CD4-positive, alpha-beta T cell (primary cell): Measurements from ENCODE around the gene NOVA1. TPM values are rescaled to one million over a fixed set of nuclear protein-coding genes. Genes with fewer than 3 reads are reported as not detected.

Experiments used
- ATAC-seq: fragments of 200-7000 bp; cut with Tn5 transposase; one replicate; pipeline ENCODE4 v1.10.0; 2022; ENCODE audit warnings: mild to moderate bottlenecking; ENCODE audit not compliant: poor library complexity
- CTCF ChIA-PET: fragments of 350-600 bp; sonication (Branson Sonifier 250); formaldehyde crosslinking; loops from one replicate; lab custom pipeline; 2021; ENCODE audit warnings: antibody characterized with exemption, inconsistent platforms; lab: Charles Lee
- POLR2A ChIA-PET: fragments of 350-600 bp; sonication (Branson Sonifier 250); formaldehyde crosslinking; loops from one replicate; lab custom pipeline; 2021; ENCODE audit warnings: antibody characterized with exemption, inconsistent platforms; lab: Charles Lee
- DNase-seq, 14 experiments: peaks; one replicate each; pipeline ENCODE4 v3.0.0-alpha.2; 2013 to 2020; ENCODE audit warnings: mixed read lengths in 2 of 14
- H3K27ac ChIP-seq, 2 donors: one replicate each; pipeline versions ENCODE4 v1.5.1 to v1.7.0; 2013; ENCODE audit warnings: low read length in 2 of 2, low read depth in 1 of 2, mild to moderate bottlenecking in 1 of 2
- H3K27me3 ChIP-seq, 2 experiments: 1 replicate in 1 of 2; 2 replicates in 1 of 2; pipeline versions ENCODE4 v1.6.1 to v1.7.0; 2013; ENCODE audit warnings: low read length in 2 of 2, control low read depth in 1 of 2, mild to moderate bottlenecking in 1 of 2, moderate library complexity in 1 of 2; ENCODE audit not compliant: insufficient read depth in 2 of 2, control insufficient read depth in 1 of 2
- H3K36me3 ChIP-seq: one replicate; pipeline ENCODE4 v1.6.1; 2013; ENCODE audit warnings: low read length, control low read depth; ENCODE audit not compliant: insufficient read depth
- H3K4me1 ChIP-seq: one replicate; pipeline ENCODE4 v1.6.1; 2013; ENCODE audit warnings: low read length, control low read depth; ENCODE audit not compliant: insufficient read depth
- H3K4me3 ChIP-seq: one replicate; pipeline ENCODE4 v1.5.1; 2013; ENCODE audit warnings: mild to moderate bottlenecking, low read length, moderate library complexity
- H3K9me3 ChIP-seq, 2 experiments: 1 replicate in 1 of 2; 2 replicates in 1 of 2; pipeline versions ENCODE4 v1.6.1 to v1.7.0; 2013; ENCODE audit warnings: low read length in 2 of 2, mild to moderate bottlenecking in 2 of 2, control low read depth in 1 of 2, moderate library complexity in 1 of 2; ENCODE audit not compliant: control insufficient read depth in 1 of 2, insufficient read depth in 1 of 2
- H3K27ac Mint-ChIP-seq: one replicate; pipeline ENCODE4 v1.8.0; 2020; ENCODE audit warnings: mixed read lengths
- H3K27me3 Mint-ChIP-seq: one replicate; pipeline ENCODE4 v1.8.0; 2021; ENCODE audit warnings: mixed read lengths
- H3K36me3 Mint-ChIP-seq: one replicate; pipeline ENCODE4 v1.8.0; 2021; ENCODE audit warnings: low read depth, mixed read lengths
- H3K4me1 Mint-ChIP-seq: one replicate; pipeline ENCODE4 v1.8.0; 2021; ENCODE audit warnings: low read depth, mixed read lengths
- H3K4me3 Mint-ChIP-seq: one replicate; pipeline ENCODE4 v1.8.0; 2020; ENCODE audit warnings: mild to moderate bottlenecking, mixed read lengths
- H3K9me3 Mint-ChIP-seq: one replicate; pipeline ENCODE4 v1.8.0; 2020; ENCODE audit warnings: mixed read lengths
- intact Hi-C, 2 experiments: fragments of 100-400 bp; cut with DNase I in 1 of 2; cut with micrococcal nuclease in 1 of 2; formaldehyde crosslinking; loops; one replicate each; pipeline versions ENCODE4 v1.15.1 to v1.9.0; 2023 to 2025; cut with DNase I, micrococcal nuclease
- total RNA-seq, 174 experiments: library from RNA in 2 of 174; stranded (reverse) in 2 of 174; gene quantifications; one replicate each; pipeline ENCODE4 v1.2.3 and lab custom pipeline; 2021 to 2026
- TF ChIP-seq, protein P1 (sequence below): fragments of 200-600 bp; IDR thresholded peaks from one replicate; pipeline ENCODE4 v1.8.0; 2022; ENCODE audit warnings: antibody characterized with exemption, mild to moderate bottlenecking

The NOVA1 gene
- total RNA-seq, 2 experiments from 2014 or later, result 0.14 TPM; not detected in 1

DNA sequence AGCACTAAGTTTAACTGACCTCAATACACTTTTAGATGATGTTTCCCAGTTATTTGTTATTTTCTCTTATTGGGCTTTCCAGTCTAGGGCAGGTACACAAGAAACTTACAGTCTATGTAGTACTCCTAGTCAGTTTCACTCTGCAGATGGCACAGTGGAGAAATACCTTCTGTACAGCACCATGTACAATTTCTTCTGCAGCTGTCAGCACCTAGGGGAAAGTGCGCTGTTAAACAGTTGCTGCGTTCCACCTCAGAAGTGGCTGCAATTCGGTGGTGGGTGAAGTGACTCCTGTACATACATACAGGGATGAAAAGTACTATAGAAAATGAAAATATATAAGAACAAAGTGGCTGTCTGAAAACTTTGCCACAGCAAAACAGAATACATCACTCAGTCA, 48.3 kb downstream of the NOVA1 start:
- DNase-seq, result no peak
- no peaks in the 10 kb centered on the region for H3K27me3 ChIP-seq
- H3K36me3 ChIP-seq, result no peaks in the 10 kb centered on the region
- ChIA-PET CTCF (no interaction called here), POLR2A (no interaction called here)
- TF ChIP-seq, protein P1, sequence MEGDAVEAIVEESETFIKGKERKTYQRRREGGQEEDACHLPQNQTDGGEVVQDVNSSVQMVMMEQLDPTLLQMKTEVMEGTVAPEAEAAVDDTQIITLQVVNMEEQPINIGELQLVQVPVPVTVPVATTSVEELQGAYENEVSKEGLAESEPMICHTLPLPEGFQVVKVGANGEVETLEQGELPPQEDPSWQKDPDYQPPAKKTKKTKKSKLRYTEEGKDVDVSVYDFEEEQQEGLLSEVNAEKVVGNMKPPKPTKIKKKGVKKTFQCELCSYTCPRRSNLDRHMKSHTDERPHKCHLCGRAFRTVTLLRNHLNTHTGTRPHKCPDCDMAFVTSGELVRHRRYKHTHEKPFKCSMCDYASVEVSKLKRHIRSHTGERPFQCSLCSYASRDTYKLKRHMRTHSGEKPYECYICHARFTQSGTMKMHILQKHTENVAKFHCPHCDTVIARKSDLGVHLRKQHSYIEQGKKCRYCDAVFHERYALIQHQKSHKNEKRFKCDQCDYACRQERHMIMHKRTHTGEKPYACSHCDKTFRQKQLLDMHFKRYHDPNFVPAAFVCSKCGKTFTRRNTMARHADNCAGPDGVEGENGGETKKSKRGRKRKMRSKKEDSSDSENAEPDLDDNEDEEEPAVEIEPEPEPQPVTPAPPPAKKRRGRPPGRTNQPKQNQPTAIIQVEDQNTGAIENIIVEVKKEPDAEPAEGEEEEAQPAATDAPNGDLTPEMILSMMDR, result no peak
- intact Hi-C loops, result no loop called here
- H3K9me3 ChIP-seq, result peaks cover 0 to 9% of the 10 kb centered on the region in 2 experiments
- no peak for ATAC-seq
- Mint-ChIP-seq H3K27ac (no peak overlapping the region), H3K36me3 (no peaks in the 10 kb centered on the region), H3K4me1 (no peaks in the 10 kb centered on the region), H3K4me3 (no peak overlapping the region), H3K27me3 (no peaks in the 10 kb centered on the region), H3K9me3 (peaks cover 7% of the 10 kb centered on the region)
- H3K4me1 ChIP-seq, result no peaks in the 10 kb centered on the region
- H3K4me3 ChIP-seq, result no peak overlapping the region
- H3K27ac ChIP-seq, result no peak overlapping the region

DNA sequence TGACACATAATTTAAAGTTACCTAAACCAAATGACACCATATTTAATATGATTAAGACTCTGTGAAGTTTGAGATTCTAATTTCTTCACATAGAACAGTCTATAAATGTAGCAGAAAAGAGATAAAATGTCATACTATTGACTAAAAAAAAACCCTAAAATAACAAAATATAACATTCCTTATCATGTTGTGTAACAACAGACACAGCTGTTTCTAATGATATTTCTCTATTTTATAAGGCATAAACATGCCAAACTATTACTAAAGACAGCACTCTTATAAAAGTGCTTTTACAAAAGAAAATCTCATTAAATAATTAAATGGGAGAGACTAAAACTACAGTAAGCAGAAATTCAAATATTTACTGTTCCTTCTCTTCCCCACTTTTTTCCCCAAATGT, 49.4 kb downstream of the NOVA1 start:
- H3K4me3 ChIP-seq, result no peak overlapping the region
- no peaks in the 10 kb centered on the region for H3K36me3 Mint-ChIP-seq
- intact Hi-C loops, result no loop called here
- no peaks in the 10 kb centered on the region for H3K4me1 Mint-ChIP-seq
- no peaks in the 10 kb centered on the region for H3K4me1 ChIP-seq
- ChIA-PET CTCF (no interaction called here), POLR2A (no interaction called here)
- H3K27ac Mint-ChIP-seq, result no peak overlapping the region
- H3K9me3 ChIP-seq, result peaks cover 0 to 4% of the 10 kb centered on the region in 2 experiments
- DNase-seq (no peak), ATAC-seq (no peak)
- H3K27me3 Mint-ChIP-seq, result no peaks in the 10 kb centered on the region
- H3K9me3 Mint-ChIP-seq, result peaks cover 7% of the 10 kb centered on the region
- H3K4me3 Mint-ChIP-seq, result no peak overlapping the region
- H3K27me3 ChIP-seq, result no peaks in the 10 kb centered on the region
- H3K27ac ChIP-seq, result no peak overlapping the region
- no peaks in the 10 kb centered on the region for H3K36me3 ChIP-seq
- TF ChIP-seq, protein P1, result no peak

DNA sequence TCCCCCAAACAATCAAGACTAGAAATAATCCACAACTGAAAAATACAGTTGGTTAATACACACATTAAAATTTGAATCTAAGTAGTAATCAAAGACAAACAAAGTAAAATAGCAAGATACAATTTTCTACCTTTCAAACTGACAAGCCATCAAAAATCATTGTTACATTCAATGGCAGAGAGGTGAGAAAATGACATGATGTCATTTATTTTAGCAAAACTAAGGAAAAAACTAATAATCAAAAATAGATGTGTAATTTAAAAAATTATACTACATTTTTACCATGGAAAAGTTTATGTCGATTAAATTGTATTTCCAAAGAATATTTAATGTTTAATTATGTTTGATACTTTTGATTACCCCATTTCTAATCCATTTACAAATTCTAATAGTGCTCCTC, 59.7 kb downstream of the NOVA1 start:
- no peaks in the 10 kb centered on the region for H3K4me1 ChIP-seq
- TF ChIP-seq, protein P1, result no peak
- intact Hi-C loops, result no loop called here
- no peak overlapping the region for H3K27ac ChIP-seq
- no peak for DNase-seq
- peaks cover 9% of the 10 kb centered on the region for H3K9me3 Mint-ChIP-seq
- H3K36me3 Mint-ChIP-seq, result no peaks in the 10 kb centered on the region
- no peak for ATAC-seq
- H3K27me3 ChIP-seq, result no peaks in the 10 kb centered on the region
- ChIA-PET POLR2A (no interaction called here), CTCF (no interaction called here)
- no peak overlapping the region for H3K4me3 Mint-ChIP-seq
- H3K4me3 ChIP-seq, result no peak overlapping the region
- peaks cover 0 to 6% of the 10 kb centered on the region in 2 experiments for H3K9me3 ChIP-seq
- no peaks in the 10 kb centered on the region for H3K4me1 Mint-ChIP-seq
- no peaks in the 10 kb centered on the region for H3K36me3 ChIP-seq
- H3K27me3 Mint-ChIP-seq, result no peaks in the 10 kb centered on the region
- H3K27ac Mint-ChIP-seq, result no peak overlapping the region
